MCF 10A (cell line): ENCODE measurements around the gene SPAG6. TPM values are rescaled to one million over a fixed set of nuclear protein-coding genes. Genes with fewer than 3 reads are reported as not detected.

Experiments used
- BruUV-seq: library from RNA; stranded (reverse); fragments of 400-500 nt; replicated peaks from 2 replicates; lab custom pipeline; 2021; lab: Mats Ljungman, UMichigan
- CTCF ChIA-PET: fragments of 300-600 bp; sonication (Branson Sonifier 250); formaldehyde crosslinking; extraction: SDS; loops from one replicate; lab custom pipeline; 2021; ENCODE audit warnings: antibody characterized with exemption, inconsistent platforms; lab: Yijun Ruan, JAX
- POLR2A ChIA-PET: fragments of 300-600, 350-650 bp; sonication (Branson Sonifier 250); formaldehyde crosslinking; extraction: SDS; loops from one replicate; lab custom pipeline; 2020; ENCODE audit warnings: antibody characterized with exemption, inconsistent platforms; lab: Yijun Ruan, JAX
- DNase-seq: peaks from one replicate; pipeline ENCODE4 v3.0.0-alpha.2; 2018; ENCODE audit not compliant: unreplicated experiment
- H3K27ac Mint-ChIP-seq: one replicate; pipeline ENCODE4 v1.8.0; 2022; ENCODE audit warnings: mild to moderate bottlenecking, low read depth, mixed read lengths; ENCODE audit not compliant: unreplicated experiment
- H3K27me3 Mint-ChIP-seq: one replicate; pipeline ENCODE4 v1.8.0; 2022; ENCODE audit warnings: mixed read lengths; ENCODE audit not compliant: insufficient read depth, unreplicated experiment
- H3K36me3 Mint-ChIP-seq: one replicate; pipeline ENCODE4 v1.8.0; 2022; ENCODE audit warnings: mild to moderate bottlenecking, moderate library complexity, mixed read lengths; ENCODE audit not compliant: insufficient read depth, unreplicated experiment
- H3K4me1 Mint-ChIP-seq: one replicate; pipeline ENCODE4 v1.8.0; 2022; ENCODE audit warnings: mixed read lengths; ENCODE audit not compliant: insufficient read depth, unreplicated experiment
- H3K4me3 Mint-ChIP-seq: one replicate; pipeline ENCODE4 v1.8.0; 2022; ENCODE audit warnings: mild to moderate bottlenecking, moderate library complexity, mixed read lengths; ENCODE audit not compliant: unreplicated experiment
- H3K9me3 Mint-ChIP-seq: one replicate; pipeline ENCODE4 v1.8.0; 2022; ENCODE audit warnings: mixed read lengths; ENCODE audit not compliant: unreplicated experiment
- intact Hi-C: fragments of 100-400 bp; cut with micrococcal nuclease; formaldehyde crosslinking; loops from 2 replicates; pipeline ENCODE4 v1.14.1; 2022
- total RNA-seq: library from RNA; stranded (reverse); gene quantifications from 2 replicates; pipeline ENCODE4 v1.2.3, GENCODE V29; 2022
- TF ChIP-seq, protein P1 (sequence below): fragments of 200-600 bp; IDR thresholded peaks from one replicate; pipeline ENCODE4 v1.8.0; 2022; ENCODE audit warnings: antibody characterized with exemption, mild to moderate bottlenecking; ENCODE audit not compliant: unreplicated experiment

Gene SPAG6
- total RNA-seq, 1 experiment from 2014 or later: not detected

GRCh38 chr10:22335173-22335933 is 9.9 kb upstream of the SPAG6 start:
- ChIA-PET POLR2A (no interaction called here), CTCF (interaction anchor here (0.9 kb wide), 1 partner anchor 11 kb away, joined by 3 read pairs; no protein-coding TSS in a partner anchor)
- no peak overlapping the region for H3K27ac Mint-ChIP-seq
- no TSS peak for BruUV-seq
- intact Hi-C loops: no loop called here
- DNase-seq: no peak
- no peaks in the 10 kb centered on the region for H3K4me1 Mint-ChIP-seq
- H3K9me3 Mint-ChIP-seq: no peaks in the 10 kb centered on the region
- H3K4me3 Mint-ChIP-seq: peak overlapping the region; percentile 65
- TF ChIP-seq, protein P1, sequence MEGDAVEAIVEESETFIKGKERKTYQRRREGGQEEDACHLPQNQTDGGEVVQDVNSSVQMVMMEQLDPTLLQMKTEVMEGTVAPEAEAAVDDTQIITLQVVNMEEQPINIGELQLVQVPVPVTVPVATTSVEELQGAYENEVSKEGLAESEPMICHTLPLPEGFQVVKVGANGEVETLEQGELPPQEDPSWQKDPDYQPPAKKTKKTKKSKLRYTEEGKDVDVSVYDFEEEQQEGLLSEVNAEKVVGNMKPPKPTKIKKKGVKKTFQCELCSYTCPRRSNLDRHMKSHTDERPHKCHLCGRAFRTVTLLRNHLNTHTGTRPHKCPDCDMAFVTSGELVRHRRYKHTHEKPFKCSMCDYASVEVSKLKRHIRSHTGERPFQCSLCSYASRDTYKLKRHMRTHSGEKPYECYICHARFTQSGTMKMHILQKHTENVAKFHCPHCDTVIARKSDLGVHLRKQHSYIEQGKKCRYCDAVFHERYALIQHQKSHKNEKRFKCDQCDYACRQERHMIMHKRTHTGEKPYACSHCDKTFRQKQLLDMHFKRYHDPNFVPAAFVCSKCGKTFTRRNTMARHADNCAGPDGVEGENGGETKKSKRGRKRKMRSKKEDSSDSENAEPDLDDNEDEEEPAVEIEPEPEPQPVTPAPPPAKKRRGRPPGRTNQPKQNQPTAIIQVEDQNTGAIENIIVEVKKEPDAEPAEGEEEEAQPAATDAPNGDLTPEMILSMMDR: no peak
- peaks cover 15% of the 10 kb centered on the region for H3K27me3 Mint-ChIP-seq
- peaks cover 8% of the 10 kb centered on the region for H3K36me3 Mint-ChIP-seq

GRCh38 chr10:22338185-22338900 is 7.0 kb upstream of the SPAG6 start:
- Mint-ChIP-seq H3K4me3 (no peak overlapping the region), H3K36me3 (peaks cover 7% of the 10 kb centered on the region), H3K27ac (no peak overlapping the region), H3K4me1 (peaks cover 9% of the 10 kb centered on the region), H3K9me3 (no peaks in the 10 kb centered on the region), H3K27me3 (peaks cover 15% of the 10 kb centered on the region)
- POLR2A ChIA-PET: interaction anchor here (0.9 to 1.3 kb wide), 6 partner anchors 62 to 811 kb away, joined by 3 read pairs; no protein-coding TSS in a partner anchor
- CTCF ChIA-PET: interaction anchor here (0.9 kb wide), 1 partner anchor 12 kb away, joined by 4 read pairs; no protein-coding TSS in a partner anchor
- BruUV-seq: no TSS peak
- TF ChIP-seq, protein P1: no peak
- no peak for DNase-seq
- intact Hi-C loops: no loop called here

GRCh38 chr10:22338931-22339330 is 6.4 kb upstream of the SPAG6 start:
- no TSS peak for BruUV-seq
- Mint-ChIP-seq H3K4me3 (no peak overlapping the region), H3K9me3 (no peaks in the 10 kb centered on the region), H3K4me1 (peaks cover 9% of the 10 kb centered on the region), H3K27ac (no peak overlapping the region), H3K27me3 (peaks cover 15% of the 10 kb centered on the region), H3K36me3 (peaks cover under 1% of the 10 kb centered on the region)
- intact Hi-C loops: no loop called here
- DNase-seq: no peak
- CTCF ChIA-PET: no interaction called here
- TF ChIP-seq, protein P1: no peak
- POLR2A ChIA-PET: interaction anchor here (0.6 to 2.7 kb wide), 7 partner anchors 61 to 811 kb away, joined by 3 to 16 read pairs (median 3); partner anchors contain the start of gene DNAJC1
